RPMI8226 (cell line): ENCODE results near the gene ENTPD6.
"Not testable (repeated sequence)": the region's sequence is repeated elsewhere in the genome, so short reads cannot be mapped to it uniquely, and the experiment has no call there.

Source experiments
- DNase-seq: peaks from one replicate; pipeline ENCODE4 v3.0.0-alpha.2; 2015

Gene ENTPD6

DNA sequence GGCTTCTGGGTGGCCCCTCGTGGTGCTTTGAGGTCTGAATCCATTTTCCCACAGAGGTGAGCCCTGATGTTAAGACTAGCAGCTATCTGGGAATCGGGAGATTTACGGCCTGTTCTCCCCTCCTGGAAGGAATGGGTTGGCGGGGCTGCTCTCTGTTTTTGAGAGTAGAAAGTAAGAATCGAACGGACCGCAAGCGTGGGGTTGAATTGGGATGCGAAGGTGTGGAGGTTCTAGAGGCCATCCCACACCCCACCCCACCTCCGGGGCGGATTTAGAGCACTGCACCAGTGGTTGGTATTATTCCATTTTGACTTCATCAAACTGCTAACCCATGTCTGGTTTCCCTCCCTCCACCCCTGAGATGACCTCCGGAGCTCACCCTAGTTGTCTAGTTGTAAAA, 63.8 kb downstream of the ENTPD6 start:
- no peak for DNase-seq

DNA sequence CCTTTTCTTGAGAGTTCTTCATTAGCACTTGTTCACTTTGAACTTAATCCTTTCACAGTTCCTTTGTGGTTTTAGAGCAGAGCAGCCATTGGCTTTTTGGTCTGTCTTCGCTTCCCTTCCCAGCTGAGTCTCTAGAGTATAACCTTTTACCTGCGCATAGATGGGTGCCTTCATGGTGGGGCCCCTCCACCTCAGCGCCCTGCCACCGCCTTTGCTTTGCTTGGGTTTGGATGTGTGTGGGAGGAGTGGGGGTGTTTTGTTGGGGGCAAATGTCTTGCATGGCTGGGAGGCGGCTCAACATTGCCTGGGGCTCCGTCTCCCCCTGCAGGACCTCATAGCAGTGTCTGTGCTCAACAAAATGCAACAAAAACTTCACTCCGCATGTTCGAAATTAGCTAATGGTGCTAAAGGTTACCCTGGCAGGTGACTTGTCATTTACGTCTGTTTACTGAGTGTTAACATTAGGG, 64.3 kb downstream of the ENTPD6 start:
- DNase-seq: no peak

DNA sequence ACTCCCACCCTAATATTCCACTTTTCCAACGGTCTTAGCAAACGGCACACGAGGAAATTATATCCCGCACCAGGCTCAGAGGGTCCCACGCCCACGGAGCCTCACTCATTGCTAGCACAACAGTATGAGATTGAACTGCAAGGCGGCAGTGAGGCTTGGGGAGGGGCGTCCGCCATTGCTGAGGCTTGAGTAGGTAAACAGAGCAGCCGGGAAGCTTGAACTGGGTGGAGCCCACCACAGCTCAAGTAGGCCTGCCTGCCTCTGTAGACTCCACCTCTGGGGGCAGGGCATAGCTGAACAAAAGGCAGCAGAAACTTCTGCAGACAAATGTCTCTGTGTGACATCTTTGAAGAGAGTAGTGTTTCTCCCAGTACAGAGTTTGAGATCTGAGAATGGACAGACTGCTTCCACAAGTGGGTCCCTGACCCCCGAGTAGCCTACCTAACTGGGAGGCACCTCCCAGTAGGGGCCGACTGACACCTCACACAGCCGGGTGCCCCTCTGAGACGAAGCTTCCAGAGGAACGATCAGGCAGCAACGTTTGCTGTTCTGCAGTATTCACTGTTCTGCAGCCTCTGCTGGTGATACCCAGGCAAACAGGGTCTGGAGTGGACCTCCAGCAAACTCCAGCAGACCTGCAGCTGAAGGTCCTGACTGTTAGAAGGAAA, 65.4 kb downstream of the ENTPD6 start:
- DNase-seq: not testable (repeated sequence)

DNA sequence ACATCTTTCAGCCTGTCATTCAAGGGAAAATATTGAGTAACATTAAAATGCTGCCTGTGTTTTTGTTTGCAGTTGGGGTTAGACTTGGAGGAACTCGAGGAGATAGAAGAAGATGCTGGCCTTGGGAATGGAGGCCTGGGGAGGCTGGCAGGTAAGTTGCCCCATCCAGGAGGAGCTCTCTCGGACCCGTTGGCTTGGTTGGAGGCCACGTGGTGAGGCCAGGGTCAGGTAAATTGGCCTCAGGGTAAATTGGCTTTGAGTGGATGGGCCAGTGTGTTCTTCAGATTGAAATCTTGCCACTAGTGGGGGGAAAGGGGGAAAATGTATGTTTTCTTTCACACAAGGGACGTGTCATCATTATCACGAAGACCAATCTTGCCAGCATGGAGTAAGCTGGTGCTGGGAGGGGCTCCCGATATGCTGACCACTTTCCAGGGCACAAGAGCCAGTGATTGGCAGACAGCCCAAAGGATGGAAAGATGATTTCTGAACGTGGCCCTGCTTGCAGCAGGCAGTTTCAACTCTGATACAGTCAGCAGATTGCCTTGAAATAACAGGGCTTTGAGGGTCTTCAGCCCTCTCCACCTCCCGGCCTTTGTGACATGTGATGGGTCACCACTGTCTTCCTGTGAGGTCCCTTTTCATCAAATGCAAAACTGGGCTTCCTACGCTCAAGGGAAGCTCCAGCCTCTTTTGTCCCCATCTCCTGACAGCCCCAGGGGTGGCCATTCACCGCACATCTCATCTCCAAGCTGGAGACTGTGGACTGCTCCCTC, 73.7 kb downstream of the ENTPD6 start:
- DNase-seq: no peak

DNA sequence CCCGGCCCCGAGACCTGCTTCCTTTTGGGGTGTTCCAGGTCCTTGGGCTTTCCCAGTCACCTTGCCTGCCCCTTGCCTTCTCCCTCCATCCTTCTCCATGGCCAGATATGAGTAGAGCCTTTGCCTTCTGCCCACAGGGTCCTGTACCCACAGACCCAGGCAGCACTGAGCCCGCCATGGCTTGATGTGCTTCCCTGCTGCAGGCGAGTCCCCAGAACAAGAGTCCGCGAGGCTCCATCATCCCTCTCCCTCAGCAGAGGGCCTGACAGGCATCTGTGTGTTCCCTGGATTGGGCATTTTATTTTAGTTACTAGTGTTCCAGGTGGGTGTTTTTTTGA, 74.3 kb downstream of the ENTPD6 start:
- no peak for DNase-seq

DNA sequence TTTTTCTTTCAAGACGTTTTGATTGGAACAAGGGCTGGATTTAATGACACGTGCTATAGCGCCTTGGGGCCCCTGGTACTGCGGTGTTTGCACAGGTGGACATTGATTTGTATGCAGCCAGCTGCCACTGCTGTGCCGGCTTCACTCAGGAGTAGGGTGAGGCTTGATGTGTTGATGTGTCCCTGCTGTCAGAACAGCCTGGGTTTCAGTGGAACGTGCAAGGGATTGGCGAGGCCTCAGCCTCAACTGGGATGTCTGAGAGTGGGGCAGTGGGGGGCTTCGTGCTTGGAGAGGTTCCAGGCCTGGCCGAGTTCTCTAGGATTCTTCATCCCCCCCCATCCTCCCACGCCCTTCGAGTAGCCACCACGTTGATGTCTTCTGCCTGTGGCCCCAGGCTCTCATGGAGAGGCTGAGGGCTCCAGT, 75.3 kb downstream of the ENTPD6 start:
- no peak for DNase-seq

DNA sequence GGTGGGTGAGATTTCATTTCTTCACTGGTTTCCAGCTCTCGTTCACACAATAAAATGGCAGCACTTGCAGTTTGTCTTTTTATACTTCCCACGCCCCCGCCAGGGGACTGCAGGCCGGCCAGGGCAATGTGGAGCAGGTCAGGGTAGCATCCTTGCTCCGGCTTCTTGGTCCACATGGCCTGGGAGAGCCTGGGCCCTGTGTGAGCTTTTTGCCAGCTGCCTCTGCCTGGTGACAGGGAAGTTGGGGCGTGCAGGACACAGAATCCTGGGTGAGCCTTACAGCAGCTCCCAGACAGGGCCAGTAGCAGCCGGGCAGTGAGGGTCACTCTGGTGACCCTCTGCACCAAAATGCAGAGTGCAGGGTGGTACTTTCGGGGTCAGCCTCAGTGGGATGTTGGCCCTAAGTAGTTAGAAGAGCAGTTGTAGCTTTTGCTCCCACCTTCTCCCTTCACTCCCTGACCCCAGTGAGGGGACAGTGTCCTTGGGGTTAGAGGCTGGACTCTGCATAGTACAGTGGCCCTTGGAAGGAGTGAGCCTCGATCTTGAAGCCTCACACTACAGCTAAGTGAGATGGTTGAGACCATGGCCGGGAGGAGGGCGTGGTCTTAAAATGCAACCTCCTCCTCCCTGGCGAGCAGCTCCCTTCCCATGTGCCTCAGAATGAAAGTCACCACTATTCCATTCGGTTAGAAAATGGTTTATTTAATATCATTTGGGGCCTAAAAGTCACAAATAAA, 76.1 kb downstream of the ENTPD6 start:
- no peak for DNase-seq

DNA sequence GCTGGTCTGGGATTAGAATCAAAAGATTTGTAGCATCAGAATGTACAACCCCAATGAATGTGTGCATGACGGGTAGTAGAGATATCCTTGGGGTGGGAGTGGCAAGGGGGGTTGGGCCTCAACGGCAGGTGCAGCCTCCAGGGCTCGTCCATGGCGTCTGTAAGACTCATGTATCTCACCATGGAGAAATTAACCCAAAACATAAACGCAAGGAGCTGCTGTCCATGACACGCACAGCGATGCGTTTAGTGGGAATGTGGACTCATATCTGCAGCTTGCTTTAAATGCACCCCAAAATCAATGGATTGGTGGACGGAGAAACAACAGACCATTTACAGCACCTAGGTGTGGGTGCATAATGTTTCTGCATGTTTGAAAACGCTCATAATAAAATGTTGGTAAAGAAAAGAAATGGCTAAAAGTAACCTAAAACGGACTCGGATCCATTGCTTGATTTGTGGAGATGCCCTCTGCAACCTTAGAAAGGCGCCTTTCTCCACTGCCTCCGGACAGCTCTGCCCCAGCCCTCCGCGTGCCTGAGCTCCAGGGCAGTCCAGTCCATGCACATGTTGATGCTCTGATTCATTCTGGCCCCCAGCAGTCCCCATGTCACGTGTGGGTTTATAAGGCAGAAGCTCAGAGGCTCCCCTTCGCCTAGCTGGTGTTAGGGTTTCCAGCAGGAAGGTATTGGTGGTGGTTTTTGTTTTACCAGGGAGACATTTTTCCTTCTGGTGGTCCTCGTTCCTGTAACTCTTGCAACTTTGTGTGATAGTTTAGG, 76.9 kb downstream of the ENTPD6 start:
- no peak for DNase-seq

DNA sequence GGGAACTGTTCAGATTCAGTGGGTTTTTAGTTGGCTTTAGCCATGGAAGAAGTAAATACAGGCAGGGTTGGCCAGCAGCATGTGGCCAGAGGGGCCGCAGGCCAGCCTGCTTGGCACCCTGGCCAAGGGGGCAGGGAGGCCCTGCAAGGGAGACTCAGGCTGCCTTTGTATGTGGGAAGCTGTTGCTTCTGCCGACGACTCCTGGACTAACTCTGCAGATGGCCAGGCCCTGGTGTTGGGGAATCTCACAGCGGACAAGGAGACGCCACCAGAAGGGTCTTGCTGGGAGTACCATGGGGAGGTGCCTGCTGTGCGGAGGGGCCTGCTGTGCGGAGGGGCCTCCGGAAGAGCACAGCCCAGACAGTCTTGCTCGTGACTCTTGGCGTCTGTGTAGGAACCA, 77.5 kb downstream of the ENTPD6 start:
- no peak for DNase-seq

DNA sequence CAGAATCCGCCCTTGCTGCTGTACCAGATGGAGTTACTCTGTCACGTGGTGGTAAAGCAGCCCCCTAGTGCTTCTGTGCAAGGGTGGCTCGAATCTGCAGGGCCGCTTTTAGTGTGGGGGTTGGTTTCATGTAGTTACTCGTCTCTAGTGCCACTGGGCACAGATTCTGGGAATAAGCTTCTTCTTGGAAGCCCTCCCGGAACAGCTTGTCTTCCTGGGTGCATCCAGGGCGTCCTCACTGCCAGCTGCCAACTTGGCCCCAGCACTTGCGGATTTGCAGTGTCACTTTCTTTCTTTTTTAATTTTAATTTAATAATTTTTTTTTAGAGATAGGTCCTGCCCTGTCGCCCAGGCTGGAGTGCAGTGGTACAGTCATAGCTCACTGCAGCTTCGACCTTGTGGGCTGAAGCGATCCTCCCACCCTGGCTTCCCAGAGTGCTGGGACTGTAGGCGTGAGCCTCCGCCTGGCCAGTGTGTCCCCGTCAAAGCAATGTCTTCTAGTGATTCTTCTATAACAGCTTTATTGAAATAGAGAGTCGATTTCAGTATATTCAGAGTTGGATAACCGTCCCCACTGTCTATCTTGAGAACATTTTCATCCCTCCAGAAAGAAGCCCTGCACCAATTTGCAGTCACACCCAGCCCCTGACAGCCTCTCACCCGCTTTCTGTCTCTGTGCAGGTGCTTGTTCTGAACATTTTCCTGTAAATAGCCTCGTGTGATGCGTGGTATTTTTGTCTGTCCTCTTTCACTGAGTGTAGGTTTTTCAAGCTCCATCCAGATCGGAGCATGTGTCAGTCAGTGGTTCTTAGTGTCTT, 78.2 kb downstream of the ENTPD6 start:
- no peak for DNase-seq

DNA sequence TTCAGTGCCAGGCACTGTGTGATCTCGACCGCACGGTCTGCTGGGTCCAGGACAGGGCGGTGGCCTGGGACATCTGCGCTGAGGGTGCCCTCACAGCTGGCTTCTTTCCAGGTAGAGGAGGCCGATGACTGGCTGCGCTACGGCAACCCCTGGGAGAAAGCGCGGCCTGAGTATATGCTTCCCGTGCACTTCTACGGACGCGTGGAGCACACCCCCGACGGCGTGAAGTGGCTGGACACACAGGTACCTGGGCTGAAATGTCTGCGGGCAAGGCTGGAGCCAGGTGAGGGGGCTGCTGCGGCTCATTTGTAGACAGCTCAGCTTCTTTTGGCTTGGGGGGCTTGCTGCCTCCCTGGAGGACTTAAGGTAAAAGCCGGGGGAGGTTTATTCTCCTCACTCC, 79.0 kb downstream of the ENTPD6 start:
- DNase-seq: no peak

DNA sequence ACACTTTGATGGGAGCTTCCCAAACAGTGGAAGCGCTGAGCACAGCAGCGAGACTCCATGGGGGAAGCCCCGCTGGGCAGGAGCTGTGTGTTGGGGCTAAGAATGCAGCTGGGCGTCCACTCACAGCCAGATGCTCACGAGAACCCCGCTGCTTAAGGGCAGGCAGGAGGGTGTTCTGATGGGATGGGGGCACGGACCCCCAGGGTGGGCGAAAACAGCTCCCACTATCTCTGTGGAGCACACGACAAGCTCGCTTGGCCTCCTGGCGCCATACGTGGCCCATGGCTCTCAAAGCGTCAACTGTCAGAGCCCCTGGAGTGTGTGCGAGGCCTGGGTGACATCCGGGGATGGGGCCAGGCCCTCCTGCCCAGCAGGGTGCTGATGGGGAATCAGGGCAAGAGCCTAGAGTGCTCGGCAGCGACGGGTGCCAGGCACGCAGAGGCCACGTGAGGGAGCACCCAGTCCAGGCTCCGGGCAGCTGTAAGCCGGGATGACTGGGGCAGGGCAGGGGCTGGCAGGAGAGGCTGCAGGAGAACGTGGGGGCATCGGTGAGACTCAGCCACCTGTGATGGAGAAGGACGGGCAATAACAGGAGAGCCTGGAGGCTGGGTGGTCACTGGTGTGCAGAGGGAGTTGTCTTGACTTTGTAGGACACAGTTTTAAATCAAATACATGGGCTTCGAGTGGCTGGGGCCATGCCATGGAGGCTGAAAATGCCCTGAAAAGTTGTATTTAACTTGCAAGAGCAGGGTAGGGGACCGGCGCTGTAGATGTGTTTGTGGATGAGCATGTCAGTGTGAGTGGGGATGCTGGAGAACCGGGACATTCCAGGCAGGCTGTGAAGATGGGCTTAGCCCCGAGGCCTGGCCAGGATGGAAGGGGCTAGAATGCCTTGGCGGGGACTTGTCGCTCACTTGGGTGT, 79.6 kb downstream of the ENTPD6 start:
- DNase-seq: no peak

DNA sequence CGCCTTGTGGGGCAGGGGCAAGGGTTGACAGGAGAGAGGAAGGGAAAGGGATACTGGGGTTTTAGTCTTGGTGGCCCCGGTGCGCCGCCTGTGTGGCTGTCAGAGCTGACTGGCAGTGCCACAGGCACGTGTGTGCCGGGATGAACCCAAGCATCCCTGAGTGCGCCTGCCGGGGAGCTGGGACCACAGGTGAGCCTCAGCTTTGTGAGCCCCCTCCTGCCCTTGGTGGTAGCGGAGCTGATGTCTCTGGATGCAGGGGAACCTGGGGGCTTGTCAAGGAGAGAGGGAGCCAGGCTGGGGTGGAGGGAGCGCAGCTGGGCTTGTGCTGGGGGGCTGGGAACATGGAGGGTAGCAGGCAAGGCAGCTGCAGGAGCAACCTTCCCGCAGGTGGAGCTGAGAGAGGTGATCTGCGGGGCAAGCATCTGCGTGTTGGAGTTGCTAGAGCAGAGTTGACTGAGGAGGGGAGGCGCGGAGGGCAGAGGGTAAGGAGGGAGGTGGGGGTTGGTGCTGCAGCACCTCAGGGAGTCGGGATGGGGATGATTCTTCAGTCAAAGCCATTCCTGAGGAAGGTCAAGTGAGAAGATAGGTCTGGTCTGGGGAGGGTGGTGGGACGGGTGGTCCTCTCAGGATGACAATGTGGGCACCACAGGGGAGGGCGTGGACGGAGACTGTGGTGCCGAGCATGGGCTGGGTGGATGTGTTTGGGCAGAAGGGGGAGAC, 80.5 kb downstream of the ENTPD6 start:
- no peak for DNase-seq
